Spleen (tissue), 7 donors: Measurements from ENCODE around the gene RELL1.

Experiments used
- CTCF ChIP-seq, 11 experiments: fragments of 200-600 bp in 7 of 11; fragments of 450-650 bp in 4 of 11; sonication (generic) in 4 of 11; IDR thresholded peaks in 8 of 11; conservative IDR thresholded peaks in 3 of 11; 1 replicate in 7 of 11; 2 replicates in 4 of 11; pipeline versions ENCODE4 v1.4.0 to v1.8.0; 2016 to 2021; ENCODE audit warnings: antibody characterized with exemption in 11 of 11, inconsistent platforms in 4 of 11, mild to moderate bottlenecking in 1 of 11
- POLR2A ChIP-seq, 3 donors: fragments of 450-650 bp; IDR thresholded peaks; one replicate each; pipeline ENCODE4 v1.5.1; 2017; ENCODE audit warnings: antibody characterized with exemption in 3 of 3, mild to moderate bottlenecking in 1 of 3
- POLR2AphosphoS5 ChIP-seq, 3 donors: sonication (generic); formaldehyde crosslinking; IDR thresholded peaks; one replicate each; pipeline ENCODE4 v1.5.1; 2017; ENCODE audit warnings: antibody characterized with exemption in 3 of 3
- donor health status: DM: no; HTN: no; CAD: no; lungs with moderate emphysema.
- donor health status: DM: no; HTN: no; CAD: no.
- donor health status: DM: no; HTN: no; CAD: no.

DNA sequence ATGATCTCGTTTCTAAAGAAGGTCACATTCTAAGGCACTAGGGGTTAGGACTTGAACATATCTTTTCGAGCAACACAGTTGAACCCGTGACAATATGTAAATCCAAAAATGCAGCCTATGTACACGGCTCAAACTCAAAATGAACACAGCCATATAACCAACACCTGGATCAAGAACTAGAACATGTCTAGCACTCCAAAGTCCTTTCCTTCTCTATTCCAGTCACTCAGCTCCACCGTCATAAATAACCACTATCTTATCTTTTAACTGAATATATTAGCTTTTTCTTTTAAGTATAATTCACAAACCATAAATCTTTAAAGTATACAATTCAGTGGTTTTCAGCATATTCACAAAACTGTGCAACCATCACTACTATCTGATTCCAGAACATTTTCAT, 19.4 kb upstream of the RELL1 start:
- TF ChIP-seq CTCF (IDR thresholded peaks at IDR 0.05 in 8 of 11, conservative IDR thresholded peaks at IDR 0.05 in 3 of 11) (no peak), POLR2AphosphoS5 (IDR thresholded peaks at IDR 0.05) (no peak), POLR2A (IDR thresholded peaks at IDR 0.05) (no peak)
